ENCODE results near the gene PTPN6. TPM values are rescaled to one million over a fixed set of nuclear protein-coding genes. Genes with fewer than 3 reads are reported as not detected.

Gene PTPN6
- total RNA-seq, 2 experiments from 2014 or later: 37.1 to 116 TPM

DNA sequence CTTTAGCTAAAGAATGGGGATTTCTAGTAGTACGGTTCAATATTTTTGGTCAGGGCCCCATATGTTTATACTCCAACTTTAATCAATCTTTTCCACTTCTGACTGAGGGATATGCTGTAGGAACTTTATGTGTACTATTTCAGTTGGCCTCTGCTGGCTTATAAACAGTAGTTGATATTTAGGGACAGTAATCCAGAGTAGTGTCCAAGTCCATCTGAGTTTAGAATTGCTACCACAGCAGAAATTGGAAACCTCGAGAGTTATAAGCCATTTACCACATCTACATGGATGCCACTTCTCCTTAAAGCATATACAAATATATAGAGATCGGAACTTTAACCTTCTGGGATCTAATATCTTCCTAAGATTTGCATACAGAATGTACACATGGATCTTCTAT lies 55.5 kb downstream of the PTPN6 start:
- Histone ChIP-seq H3K36me3 (ENCODE audit: insufficient read depth, low read length) (peaks cover 79% of the 10 kb centered on the region), H4K20me1 (ENCODE audit: insufficient read depth, low read length) (no peaks in the 10 kb centered on the region), H3K9me3 (ENCODE audit: low read length) (no peaks in the 10 kb centered on the region), H3K4me1 (ENCODE audit: insufficient read depth, low read length, poor library complexity, severe bottlenecking) (peaks cover 11% of the 10 kb centered on the region), H3K4me3 (ENCODE audit: low read depth, low read length, poor library complexity, severe bottlenecking) (no peak overlapping the region), H3K9me2 (ENCODE audit: insufficient read depth, low read length) (no peaks in the 10 kb centered on the region), H3K4me2 (ENCODE audit: low read length) (no peak overlapping the region), H3K79me2 (ENCODE audit: insufficient read depth, low read depth, low read length) (peaks cover 4% of the 10 kb centered on the region), H3K27ac (ENCODE audit: low read depth, low read length, poor library complexity, severe bottlenecking) (no peak overlapping the region), H2AFZ (ENCODE audit: low read length) (no peak overlapping the region)
- DNase-seq (ENCODE audit: low spot score): no peak
- ChIA-PET CTCF (ENCODE audit: unreplicated experiment) (no interaction called here), POLR2A (no interaction called here)
- no TSS peak for BruUV-seq (replicated peaks)
- intact Hi-C loops (cut with micrococcal nuclease; ENCODE audit: unreplicated experiment): no loop called here
- TF ChIP-seq, protein P1, sequence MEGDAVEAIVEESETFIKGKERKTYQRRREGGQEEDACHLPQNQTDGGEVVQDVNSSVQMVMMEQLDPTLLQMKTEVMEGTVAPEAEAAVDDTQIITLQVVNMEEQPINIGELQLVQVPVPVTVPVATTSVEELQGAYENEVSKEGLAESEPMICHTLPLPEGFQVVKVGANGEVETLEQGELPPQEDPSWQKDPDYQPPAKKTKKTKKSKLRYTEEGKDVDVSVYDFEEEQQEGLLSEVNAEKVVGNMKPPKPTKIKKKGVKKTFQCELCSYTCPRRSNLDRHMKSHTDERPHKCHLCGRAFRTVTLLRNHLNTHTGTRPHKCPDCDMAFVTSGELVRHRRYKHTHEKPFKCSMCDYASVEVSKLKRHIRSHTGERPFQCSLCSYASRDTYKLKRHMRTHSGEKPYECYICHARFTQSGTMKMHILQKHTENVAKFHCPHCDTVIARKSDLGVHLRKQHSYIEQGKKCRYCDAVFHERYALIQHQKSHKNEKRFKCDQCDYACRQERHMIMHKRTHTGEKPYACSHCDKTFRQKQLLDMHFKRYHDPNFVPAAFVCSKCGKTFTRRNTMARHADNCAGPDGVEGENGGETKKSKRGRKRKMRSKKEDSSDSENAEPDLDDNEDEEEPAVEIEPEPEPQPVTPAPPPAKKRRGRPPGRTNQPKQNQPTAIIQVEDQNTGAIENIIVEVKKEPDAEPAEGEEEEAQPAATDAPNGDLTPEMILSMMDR (conservative IDR thresholded peaks at IDR 0.05; ENCODE audit: low read length): no peak
- TF ChIP-seq EZH2phosphoT487 (IDR thresholded peaks at IDR 0.05; ENCODE audit: borderline replicate concordance, low read depth, low read length): no peak

DNA sequence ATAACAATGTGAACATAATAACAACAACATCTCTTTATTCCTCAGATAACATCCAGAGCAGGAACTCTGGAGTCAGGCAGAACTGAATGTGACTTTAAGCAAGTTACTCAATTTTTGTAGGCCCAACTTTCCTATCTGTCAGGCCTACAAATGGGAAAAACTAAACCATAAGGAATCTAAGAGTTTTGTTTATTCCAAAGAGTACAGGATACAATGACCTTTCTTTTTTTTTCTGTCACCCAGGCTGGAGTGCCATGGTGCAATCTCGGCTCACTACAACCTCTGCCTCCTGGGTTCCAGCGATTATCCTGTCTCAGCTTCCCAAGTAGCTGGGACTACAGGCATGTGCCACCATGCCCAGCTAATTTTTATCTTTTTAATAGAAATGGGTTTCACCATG lies 57.7 kb downstream of the PTPN6 start:
- TF ChIP-seq, protein P1 (conservative IDR thresholded peaks at IDR 0.05; ENCODE audit: low read length): no peak
- TF ChIP-seq EZH2phosphoT487 (IDR thresholded peaks at IDR 0.05; ENCODE audit: borderline replicate concordance, low read depth, low read length): no peak
- Histone ChIP-seq H3K36me3 (ENCODE audit: insufficient read depth, low read length) (peaks cover 94% of the 10 kb centered on the region), H3K27ac (ENCODE audit: low read depth, low read length, poor library complexity, severe bottlenecking) (no peak overlapping the region), H3K4me3 (ENCODE audit: low read depth, low read length, poor library complexity, severe bottlenecking) (no peak overlapping the region), H3K9me3 (ENCODE audit: low read length) (no peaks in the 10 kb centered on the region), H3K4me1 (ENCODE audit: insufficient read depth, low read length, poor library complexity, severe bottlenecking) (peaks cover 11% of the 10 kb centered on the region), H2AFZ (ENCODE audit: low read length) (no peak overlapping the region), H3K4me2 (ENCODE audit: low read length) (no peak overlapping the region), H3K79me2 (ENCODE audit: insufficient read depth, low read depth, low read length) (no peaks in the 10 kb centered on the region; the same call in none of the 2 replicates), H3K9me2 (ENCODE audit: insufficient read depth, low read length) (no peaks in the 10 kb centered on the region), H4K20me1 (ENCODE audit: insufficient read depth, low read length) (no peaks in the 10 kb centered on the region)
- intact Hi-C loops (cut with micrococcal nuclease; ENCODE audit: unreplicated experiment): no loop called here
- ChIA-PET POLR2A (interaction anchor here (1.3 to 1.7 kb wide), 3 partner anchors 9 to 10 kb away, joined by 4 to 7 read pairs (median 4); partner anchors contain the start of gene LPCAT3), CTCF (ENCODE audit: unreplicated experiment) (no interaction called here)
- no peak for DNase-seq (ENCODE audit: low spot score)
- no TSS peak for BruUV-seq (replicated peaks)

DNA sequence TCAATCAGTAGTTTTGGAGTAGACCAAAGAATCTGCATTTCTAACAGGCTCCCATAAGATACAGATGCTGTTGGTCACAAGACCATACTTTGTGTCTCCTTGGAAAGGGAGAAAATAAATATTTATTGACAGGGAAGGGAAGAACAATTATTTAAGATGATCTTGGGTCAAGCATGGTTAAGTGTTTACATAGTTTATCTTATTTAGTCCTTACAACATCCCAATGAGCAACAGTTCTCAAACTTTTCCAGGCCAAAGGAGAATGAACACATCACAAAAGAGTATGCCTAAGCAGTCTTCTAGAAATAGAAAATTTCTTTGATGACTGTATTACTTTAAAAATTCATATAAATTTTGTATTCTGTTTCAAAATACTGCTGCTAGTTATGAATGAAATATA lies 58.4 kb downstream of the PTPN6 start:
- CTCF ChIA-PET (ENCODE audit: unreplicated experiment): no interaction called here
- POLR2A ChIA-PET: interaction anchor here (0.6 to 1.4 kb wide), 3 partner anchors 9 to 145 kb away, joined by 3 to 4 read pairs (median 3); partner anchors contain the start of gene LPCAT3

More for the DNA sequence above, 58.4 kb downstream of the PTPN6 start:
- BruUV-seq (replicated peaks): no TSS peak
- Histone ChIP-seq H3K4me3 (ENCODE audit: low read depth, low read length, poor library complexity, severe bottlenecking) (no peak overlapping the region), H3K27ac (ENCODE audit: low read depth, low read length, poor library complexity, severe bottlenecking) (no peak overlapping the region), H4K20me1 (ENCODE audit: insufficient read depth, low read length) (no peaks in the 10 kb centered on the region), H2AFZ (ENCODE audit: low read length) (no peak overlapping the region), H3K9me2 (ENCODE audit: insufficient read depth, low read length) (no peaks in the 10 kb centered on the region), H3K4me2 (ENCODE audit: low read length) (no peak overlapping the region), H3K79me2 (ENCODE audit: insufficient read depth, low read depth, low read length) (no peaks in the 10 kb centered on the region; the same call in none of the 2 replicates), H3K4me1 (ENCODE audit: insufficient read depth, low read length, poor library complexity, severe bottlenecking) (peaks cover 11% of the 10 kb centered on the region), H3K9me3 (ENCODE audit: low read length) (no peaks in the 10 kb centered on the region), H3K36me3 (ENCODE audit: insufficient read depth, low read length) (peaks cover 91% of the 10 kb centered on the region)
- TF ChIP-seq, protein P1 (conservative IDR thresholded peaks at IDR 0.05; ENCODE audit: low read length): no peak
- no peak for TF ChIP-seq EZH2phosphoT487 (IDR thresholded peaks at IDR 0.05; ENCODE audit: borderline replicate concordance, low read depth, low read length)
- no peak for DNase-seq (ENCODE audit: low spot score)
- intact Hi-C loops (cut with micrococcal nuclease; ENCODE audit: unreplicated experiment): no loop called here
